GM11168 (cell line): ENCODE measurements around the gene ABCF2.

Source experiments
- in situ Hi-C: fragments of 300-500 bp; cut with MboI; formaldehyde crosslinking; loops from one replicate; pipeline ENCODE4 v1.12.0; 2022; ENCODE audit warnings: low sequenced_read_pairs; ENCODE audit not compliant: unreplicated experiment

Gene ABCF2

DNA sequence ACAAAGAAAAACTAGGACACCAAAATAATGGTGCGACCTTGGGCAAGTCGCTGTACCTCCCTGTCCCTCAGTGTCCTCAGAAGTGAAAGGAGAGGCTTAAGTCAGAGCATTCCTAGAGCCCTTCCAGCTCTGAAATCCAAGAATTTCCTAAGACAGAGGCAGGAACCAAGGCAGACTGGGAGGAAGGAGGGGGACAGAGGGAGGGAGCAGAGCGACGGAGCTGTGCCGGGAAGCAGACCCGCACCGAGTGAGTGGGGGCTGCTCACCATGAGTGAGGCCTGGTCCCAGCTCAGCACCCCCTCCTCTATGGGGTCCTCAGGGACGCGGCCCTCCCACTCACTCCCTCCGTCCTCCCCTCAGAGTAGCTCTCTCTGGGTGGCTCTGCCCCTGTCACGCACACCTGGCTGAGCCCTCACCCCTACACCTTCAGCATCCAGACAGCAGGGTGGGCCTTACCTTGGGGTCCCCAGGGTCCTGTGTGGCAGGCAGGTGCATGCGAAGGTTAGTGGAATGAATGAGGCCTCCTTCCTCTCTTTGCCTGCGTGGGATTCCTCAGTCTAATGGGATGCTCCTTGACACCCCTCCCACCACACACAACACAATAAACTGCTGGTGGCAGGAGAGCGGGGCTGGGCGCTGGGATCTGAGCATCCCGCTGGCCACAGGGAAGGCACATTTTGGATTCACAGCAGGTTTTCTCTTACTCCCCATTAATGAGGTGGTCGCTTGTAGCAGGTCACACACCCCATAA lies 26.1 kb upstream of the ABCF2 start:
- in situ Hi-C loops: no loop called here

DNA sequence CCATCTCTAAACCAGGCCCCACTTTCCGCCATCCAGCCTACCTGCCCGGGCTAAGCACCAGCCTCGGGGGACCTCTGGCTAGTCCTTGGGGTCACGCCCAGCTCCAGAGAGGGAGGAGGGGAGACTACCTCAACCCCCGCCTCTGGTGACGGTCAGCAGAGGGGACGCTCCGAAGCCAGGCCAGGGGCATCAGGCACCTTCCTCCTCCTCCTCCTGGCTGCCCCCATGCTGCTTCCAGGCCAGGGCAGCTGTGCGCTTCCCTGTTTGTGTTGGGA lies 25.5 kb upstream of the ABCF2 start:
- in situ Hi-C loops: no loop called here

- in situ Hi-C loops: no loop called here
These were observed 24.9 kb upstream of the ABCF2 start for GRCh38 chr7:151251689-151252560.

DNA sequence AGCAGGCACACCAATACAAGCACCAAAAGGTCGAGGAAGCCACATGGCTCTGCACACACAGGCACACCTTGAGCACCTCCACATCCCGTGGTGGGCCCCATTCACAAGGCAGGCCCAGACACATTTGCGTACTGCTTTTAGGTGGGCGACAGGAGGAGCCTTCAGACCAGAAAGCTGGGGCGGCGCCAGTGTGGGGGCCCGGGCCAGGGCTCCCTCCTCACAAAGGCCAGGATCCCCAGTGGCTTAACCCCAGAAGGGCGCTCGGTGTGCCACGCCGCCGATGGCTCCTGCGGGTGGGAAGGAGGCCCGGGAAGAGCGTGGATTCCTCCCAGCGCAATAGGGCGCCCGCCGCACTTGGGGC lies 24.3 kb upstream of the ABCF2 start:
- in situ Hi-C loops: no loop called here

- in situ Hi-C loops: no loop called here
These were observed 23.5 kb upstream of the ABCF2 start for GRCh38 chr7:151250181-151251132.

DNA sequence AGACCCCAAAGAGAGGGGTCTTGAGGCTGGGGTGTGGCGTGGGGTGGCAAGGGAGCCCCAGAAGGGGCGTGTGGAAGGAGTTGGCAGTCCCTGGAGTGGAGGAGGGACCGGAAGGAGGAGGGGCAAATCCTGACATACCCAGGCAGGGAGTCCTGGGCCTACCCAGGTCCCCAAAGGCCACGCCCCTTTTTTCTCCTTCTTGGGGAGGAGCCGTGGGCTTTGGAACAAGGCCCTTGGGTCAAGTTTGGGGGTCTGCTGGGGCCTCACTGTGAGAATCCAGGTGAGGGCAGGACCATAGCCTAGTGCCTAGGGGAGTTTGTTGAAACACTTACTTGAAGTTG lies 22.7 kb upstream of the ABCF2 start:
- in situ Hi-C loops: no loop called here

DNA sequence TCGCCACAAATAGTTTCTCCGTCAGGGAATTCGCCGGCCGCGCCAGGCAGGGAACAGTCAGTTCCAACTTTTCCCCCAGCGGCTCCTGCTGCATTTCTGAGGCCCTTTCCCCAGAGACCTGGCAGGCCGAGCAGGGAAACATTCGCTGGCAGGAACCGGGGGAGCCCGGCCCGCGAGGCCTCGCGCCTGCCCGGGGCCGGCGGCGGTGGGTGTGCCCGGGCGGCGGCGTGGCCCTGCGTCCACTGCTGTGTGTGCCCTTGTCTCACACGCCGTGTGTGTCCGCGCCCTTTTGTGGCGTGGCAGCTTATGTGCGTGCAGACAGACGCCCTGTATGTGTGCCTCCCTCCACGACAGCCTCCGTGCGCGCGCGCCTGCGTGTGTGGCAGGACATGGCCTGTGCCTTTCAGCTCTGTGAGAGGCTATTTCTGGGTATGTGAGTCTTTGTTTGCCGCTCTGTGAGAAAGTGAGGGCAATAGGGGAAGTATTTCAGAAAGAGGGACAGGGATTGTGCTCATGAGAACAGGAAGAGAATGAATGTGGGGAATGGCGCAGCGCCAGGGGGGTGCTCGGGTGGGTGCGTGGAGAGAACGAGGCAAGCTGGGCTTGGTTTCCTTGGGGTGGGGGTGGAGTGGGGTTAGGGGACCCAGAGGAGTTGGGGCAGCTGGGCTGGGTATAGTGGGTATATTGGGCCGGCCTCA lies 22.2 kb upstream of the ABCF2 start:
- in situ Hi-C loops: no loop called here

- in situ Hi-C loops: no loop called here
These were observed 21.5 kb upstream of the ABCF2 start, which contains the start of gene SMARCD3 for GRCh38 chr7:151248346-151249033. TSS of gene SMARCD3 (minus strand) at chr7:151248694. CDS start at chr7:151248562, 132 bp downstream.

DNA sequence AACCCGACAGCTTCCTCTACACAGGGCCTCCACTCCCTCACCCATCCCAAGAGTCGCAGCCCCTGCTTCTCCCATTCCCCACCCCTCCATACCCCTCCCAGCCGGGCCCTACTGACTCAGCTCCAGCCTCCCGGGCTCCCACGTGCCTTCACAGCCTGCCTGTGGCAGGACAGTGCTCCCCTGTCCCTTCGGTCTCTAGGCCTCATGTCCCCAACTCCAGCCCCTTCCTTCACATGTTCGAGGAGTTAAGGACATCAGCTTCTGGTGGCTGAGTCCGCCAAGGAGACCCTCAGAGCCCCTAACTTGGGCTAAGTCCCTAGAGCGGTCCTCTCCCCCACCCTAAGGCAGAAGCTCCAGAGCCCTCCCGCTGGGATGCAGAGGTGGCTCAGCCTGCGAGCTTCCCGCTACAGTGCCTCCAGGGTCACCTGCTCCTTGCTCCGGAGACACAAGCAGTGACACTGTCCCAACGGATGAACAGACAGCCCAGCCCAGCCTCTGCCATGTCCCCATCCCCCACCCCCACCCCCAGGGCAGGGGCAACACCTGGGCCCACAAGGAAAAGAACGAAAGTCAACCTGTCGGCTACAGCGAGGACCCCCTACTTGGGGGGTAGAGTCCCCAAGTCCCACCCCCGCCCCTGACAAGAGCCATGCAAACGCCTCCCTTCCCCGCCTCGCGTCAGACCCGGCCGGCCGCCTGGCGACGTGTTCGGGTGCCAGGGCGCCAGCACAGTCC lies 20.8 kb upstream of the ABCF2 start:
- in situ Hi-C loops: no loop called here

DNA sequence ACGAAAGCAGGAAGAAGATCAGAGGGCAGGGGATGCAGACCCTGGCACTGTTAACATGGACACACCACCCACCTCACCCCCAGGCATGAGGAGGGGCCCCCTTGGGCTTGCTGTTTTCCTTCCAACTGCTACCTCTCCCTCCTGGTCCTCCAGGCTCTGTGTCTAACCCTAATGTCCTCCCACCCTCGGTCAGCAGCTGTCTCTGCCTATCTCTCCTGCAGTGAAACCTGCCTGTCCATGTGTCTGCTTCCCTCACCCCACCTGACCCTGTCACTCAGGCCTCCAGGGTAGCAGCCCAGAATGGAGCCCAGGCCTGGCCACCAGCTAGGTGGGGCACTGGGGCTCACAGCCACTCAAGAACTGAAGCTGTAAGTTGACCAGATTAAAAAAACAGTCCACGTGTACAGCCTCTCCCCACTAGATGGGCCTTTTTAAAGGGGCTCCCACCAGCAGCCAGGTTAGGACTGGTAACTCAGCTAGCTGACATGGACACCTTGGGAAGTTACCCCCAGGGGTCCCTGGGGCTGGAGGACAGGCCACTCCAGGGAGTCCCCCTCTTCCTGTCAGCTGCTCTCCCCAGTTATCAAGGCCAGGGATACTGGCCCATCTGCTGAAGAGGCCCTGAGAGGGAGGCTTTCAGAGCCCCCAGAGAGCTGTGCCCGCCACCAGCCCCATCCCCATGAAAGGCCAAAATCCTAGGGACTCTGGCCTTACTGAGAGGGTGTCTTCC lies 20.0 kb upstream of the ABCF2 start:
- in situ Hi-C loops: no loop called here

GRCh38 chr7:151246102-151246850 lies 19.3 kb upstream of the ABCF2 start:
- in situ Hi-C loops: no loop called here

GRCh38 chr7:151245360-151246101 lies 18.5 kb upstream of the ABCF2 start:
- in situ Hi-C loops: no loop called here

GRCh38 chr7:151244841-151245346 lies 17.9 kb upstream of the ABCF2 start:
- in situ Hi-C loops: no loop called here

DNA sequence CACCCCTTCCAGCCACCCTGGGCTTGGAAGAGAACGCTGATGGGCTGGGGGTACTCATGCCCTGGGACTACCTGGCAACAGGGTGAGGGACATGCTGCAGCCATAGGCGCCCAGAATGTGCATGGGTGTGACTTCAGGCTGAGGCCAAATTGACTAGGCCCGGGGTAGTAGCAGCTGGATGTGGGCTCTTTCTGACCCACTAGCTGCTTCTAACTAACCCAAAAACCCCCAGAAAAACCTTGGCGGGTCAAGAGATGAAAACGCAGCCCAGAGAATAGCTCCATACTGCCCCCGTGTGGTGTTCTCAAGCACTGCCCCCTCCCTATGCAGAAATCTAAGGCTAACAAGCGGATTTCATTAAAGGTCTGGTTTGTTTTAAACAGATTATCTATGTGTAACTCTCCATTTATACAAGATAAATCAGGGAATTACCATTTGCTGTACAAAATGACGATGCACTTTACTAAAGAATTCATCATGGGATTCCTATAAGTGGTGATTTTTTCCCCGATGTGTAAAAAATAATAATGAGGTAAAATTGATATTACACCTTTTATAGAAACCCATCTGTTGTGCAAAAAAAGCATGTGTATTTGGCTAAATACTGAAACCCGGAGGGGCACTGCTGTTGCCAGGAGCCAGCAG lies 17.3 kb upstream of the ABCF2 start:
- in situ Hi-C loops: no loop called here

GRCh38 chr7:151243408-151244195 lies 16.6 kb upstream of the ABCF2 start:
- in situ Hi-C loops: no loop called here

GRCh38 chr7:151243045-151243349 lies 16.0 kb upstream of the ABCF2 start:
- in situ Hi-C loops: no loop called here
